Body of pancreas (tissue), 4 donors: ENCODE data around the gene TTLL11. TPM values are rescaled to one million over a fixed set of nuclear protein-coding genes. Genes with fewer than 3 reads are reported as not detected.

Experiments
- ATAC-seq: fragments of 150-250 bp; one replicate; pipeline ENCODE4 v1.9.1; 2016
- DNase-seq, 4 donors: peaks; one replicate each; pipeline ENCODE4 v3.0.0-alpha.2; 2019
- H3K27ac ChIP-seq, 4 donors: fragments of 200-600 bp; sonication (generic); 1 replicate in 3 of 4; 2 replicates in 1 of 4; pipeline versions ENCODE4 v1.5.1 to v1.6.1; 2016 to 2019; ENCODE audit warnings: mild to moderate bottlenecking in 1 of 4, mixed read lengths in 1 of 4, moderate library complexity in 1 of 4
- H3K27me3 ChIP-seq, 2 donors: fragments of 200-600 bp; sonication (generic); one replicate each; pipeline ENCODE4 v1.6.0; 2016; ENCODE audit warnings: mild to moderate bottlenecking in 1 of 2
- H3K36me3 ChIP-seq, 2 donors: fragments of 200-600 bp; sonication (generic); replicated peaks in 1 of 2; 2 replicates each; pipeline ENCODE4 v1.5.1; 2016; ENCODE audit warnings: low read depth in 2 of 2; ENCODE audit not compliant: insufficient read depth in 1 of 2
- H3K4me1 ChIP-seq: fragments of 200-600 bp; sonication (generic); one replicate; pipeline ENCODE4 v1.6.0; 2016
- H3K4me3 ChIP-seq, 2 donors: fragments of 200-600 bp; sonication (generic); 1 replicate in 1 of 2; 2 replicates in 1 of 2; pipeline ENCODE4 v1.5.1; 2016 to 2019
- H3K9me3 ChIP-seq, 3 donors: fragments of 200-600 bp; sonication (generic); 1 replicate in 2 of 3; 2 replicates in 1 of 3; pipeline ENCODE4 v1.5.1; 2016
- CTCF ChIP-seq, 7 experiments: fragments of 450-650 bp in 4 of 7; fragments of 200-600 bp in 3 of 7; sonication (generic) in 3 of 7; IDR thresholded peaks; one replicate each; pipeline ENCODE4 v1.5.1; 2016 to 2019; ENCODE audit warnings: antibody characterized with exemption in 7 of 7
- POLR2A ChIP-seq, 3 donors: fragments of 450-650 bp; IDR thresholded peaks; one replicate each; pipeline ENCODE4 v1.6.1; 2016; ENCODE audit warnings: antibody characterized with exemption in 3 of 3, mild to moderate bottlenecking in 2 of 3
- WGBS, 2 donors: methylation state at CpG; one replicate each; pipeline ENCODE4 v1.1.5; 2017; 5-methylcytosine and 5-hydroxymethylcytosine counted together
- intact Hi-C: fragments of 100-400 bp; cut with DNase I; formaldehyde crosslinking; loops from one replicate; pipeline ENCODE4 v1.15.1; 2023
- total RNA-seq, 2 donors: library from RNA; depleted of rRNA; stranded (reverse); fragments of >200 nt; gene quantifications; one replicate each; pipeline ENCODE4 v1.1.0, GENCODE V29; 2016

TTLL11 gene
- total RNA-seq, 2 donors from 2014 or later = 14.5 to 16.8 TPM

DNA sequence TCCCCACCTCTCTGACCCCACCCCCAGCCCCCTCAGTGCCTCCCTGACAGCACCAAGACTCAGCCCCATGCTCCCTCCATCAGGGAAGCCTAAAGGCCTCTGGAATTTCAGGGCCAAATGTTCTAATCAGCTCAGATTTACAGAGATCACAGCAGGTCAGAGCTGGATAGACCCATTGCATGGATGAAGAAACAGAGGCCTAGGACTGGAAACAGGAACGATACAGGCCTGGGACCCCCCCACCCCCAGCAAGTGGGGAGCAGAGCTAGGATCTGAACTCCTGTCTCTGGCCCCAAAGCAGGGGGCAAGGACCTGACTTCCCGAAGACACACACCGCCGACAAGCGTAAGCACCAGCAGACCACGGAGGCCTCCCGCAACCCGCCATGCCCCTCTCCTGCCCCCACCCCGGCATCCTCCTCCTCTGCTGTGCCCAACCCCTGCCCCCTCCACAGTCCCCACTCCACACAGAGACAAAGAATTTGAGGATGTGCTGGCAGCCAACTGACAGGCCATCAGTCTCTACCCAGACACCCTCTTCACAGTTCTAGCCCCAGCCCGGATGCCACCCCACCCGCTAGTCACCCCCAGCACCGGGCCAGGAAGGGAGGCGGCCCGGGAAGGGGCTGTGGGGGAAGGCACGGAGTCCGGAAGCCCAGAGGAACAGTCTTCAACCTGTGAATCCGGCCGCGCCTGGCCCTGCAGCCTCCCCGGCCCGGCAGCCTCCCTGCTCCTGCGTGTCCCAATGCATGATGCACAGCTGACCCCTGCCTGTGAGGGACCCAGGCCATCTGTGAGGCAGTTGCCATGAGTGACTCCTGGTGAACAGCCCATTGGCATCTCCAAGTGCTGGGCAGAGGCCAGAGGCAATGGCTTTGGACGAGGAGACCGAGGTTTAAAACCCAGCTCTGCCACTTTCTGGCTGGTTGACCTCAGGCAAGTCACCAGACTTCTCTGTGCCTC, 35.2 kb upstream of the TTLL11 start:
- peaks cover 18% of the 10 kb centered on the region for H3K4me1 ChIP-seq
- intact Hi-C loops = loop anchor here (5.0 kb wide), 1 partner anchor 224 kb away; no protein-coding TSS in a partner anchor
- ATAC-seq (peak; percentile 11), DNase-seq (no peak)
- no peaks in the 10 kb centered on the region for H3K9me3 ChIP-seq
- peaks cover 0 to 13% of the 10 kb centered on the region in 2 donors for H3K27me3 ChIP-seq
- H3K4me3 ChIP-seq = no peak overlapping the region
- H3K36me3 ChIP-seq = no peaks in the 10 kb centered on the region
- no peak for TF ChIP-seq CTCF (IDR thresholded peaks at IDR 0.05)
- TF ChIP-seq POLR2A (IDR thresholded peaks at IDR 0.05) = no peak
- 77 to 83% methylated on average over 18 to 24 of the region's 24 CpGs for WGBS, 2 donors
- H3K27ac ChIP-seq = no peak overlapping the region

- DNase-seq = no peak
- Histone ChIP-seq H3K4me3 (no peak overlapping the region), H3K36me3 (no peaks in the 10 kb centered on the region), H3K27ac (no peak overlapping the region), H3K9me3 (no peaks in the 10 kb centered on the region), H3K27me3 (peaks cover 0 to 13% of the 10 kb centered on the region in 2 donors), H3K4me1 (peaks cover 18% of the 10 kb centered on the region)
- WGBS, 2 donors = 67% methylated on average over 10 of the region's 10 CpGs; no CpG with 5 or more reads in 1 of the 2 donors
- TF ChIP-seq CTCF (IDR thresholded peaks at IDR 0.05) = no peak
- no peak for TF ChIP-seq POLR2A (IDR thresholded peaks at IDR 0.05)
- no peak for ATAC-seq
- intact Hi-C loops = loop anchor here (5.0 kb wide), 1 partner anchor 225 kb away; no protein-coding TSS in a partner anchor
These were observed 34.3 kb upstream of the TTLL11 start for GRCh38 chr9:122127396-122127798.

- ATAC-seq (no peak), DNase-seq (no peak)
- no peak overlapping the region for H3K4me3 ChIP-seq
- no peak for TF ChIP-seq CTCF (IDR thresholded peaks at IDR 0.05)
- no peak for TF ChIP-seq POLR2A (IDR thresholded peaks at IDR 0.05)
- H3K4me1 ChIP-seq = peaks cover 22% of the 10 kb centered on the region
- H3K9me3 ChIP-seq = no peaks in the 10 kb centered on the region
- peaks cover 0 to 13% of the 10 kb centered on the region in 2 donors for H3K27me3 ChIP-seq
- no peak overlapping the region for H3K27ac ChIP-seq
- H3K36me3 ChIP-seq = no peaks in the 10 kb centered on the region
- intact Hi-C loops = loop anchor here (5.0 kb wide), 1 partner anchor 226 kb away; no protein-coding TSS in a partner anchor
- WGBS, 2 donors = 5 to 10% methylated on average over 25 to 64 of the region's 64 CpGs
These were observed 33.5 kb upstream of the TTLL11 start for GRCh38 chr9:122126331-122127261.

DNA sequence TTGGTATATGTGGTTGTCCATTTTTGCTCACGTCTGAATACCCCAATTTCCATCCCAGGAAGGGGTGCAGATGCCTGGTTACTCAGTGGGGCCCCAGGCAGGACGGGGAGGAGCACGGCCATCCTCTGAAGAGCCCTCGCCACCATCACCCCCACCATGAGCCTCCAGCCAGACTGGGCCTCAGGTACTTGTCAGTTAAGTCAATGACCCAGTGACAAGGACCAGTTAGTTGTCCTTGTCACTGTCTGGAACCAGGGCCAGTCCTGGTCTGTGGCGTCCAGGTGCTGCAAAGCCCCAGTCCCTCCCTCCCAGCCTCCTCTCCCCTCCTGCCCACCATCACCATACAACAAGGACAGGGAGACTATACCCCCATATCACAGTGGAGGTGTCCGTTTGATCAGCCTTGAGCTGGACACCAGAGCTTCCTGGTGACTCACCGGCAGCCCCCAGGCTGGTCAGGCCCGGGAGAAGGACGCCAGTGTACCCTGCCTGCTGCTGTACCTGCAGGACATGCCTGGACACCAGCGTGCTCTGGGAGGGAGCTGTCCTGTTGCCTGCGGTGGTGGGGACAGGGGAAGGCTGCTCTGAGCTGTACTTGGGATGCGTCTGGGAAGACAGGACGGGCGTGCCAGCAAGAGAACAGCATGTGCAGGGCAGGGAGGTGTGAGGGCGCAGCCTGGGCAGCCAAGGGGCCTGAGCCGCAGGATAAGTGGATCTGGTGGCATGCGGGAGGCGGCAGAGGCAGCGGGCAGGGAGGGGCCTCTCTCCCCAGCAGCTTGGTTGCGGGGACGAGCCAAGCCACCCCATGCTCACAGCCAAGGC, 32.6 kb upstream of the TTLL11 start:
- H3K27me3 ChIP-seq = peaks cover 0 to 13% of the 10 kb centered on the region in 2 donors
- H3K27ac ChIP-seq = no peak overlapping the region
- H3K4me1 ChIP-seq = peaks cover 27% of the 10 kb centered on the region
- DNase-seq (no peak), ATAC-seq (no peak)
- WGBS, 2 donors = 38 to 48% methylated on average over 12 to 21 of the region's 21 CpGs
- no peaks in the 10 kb centered on the region for H3K9me3 ChIP-seq
- intact Hi-C loops = loop anchor here (5.0 kb wide), 1 partner anchor 227 kb away; no protein-coding TSS in a partner anchor
- H3K36me3 ChIP-seq = no peaks in the 10 kb centered on the region
- no peak for TF ChIP-seq CTCF (IDR thresholded peaks at IDR 0.05)
- no peak for TF ChIP-seq POLR2A (IDR thresholded peaks at IDR 0.05)
- no peak overlapping the region for H3K4me3 ChIP-seq
